SU-DHL-6 (cell line): ENCODE data around the gene MAGEB1.

Source experiments
- EZH2phosphoT487 ChIP-seq: fragments of 200-600 bp; sonication (generic), shearing (Covaris generic); conservative IDR thresholded peaks from 2 replicates; pipeline ENCODE4 v1.6.1; 2018; ENCODE audit warnings: mild to moderate bottlenecking, antibody characterized with exemption, low read length, moderate library complexity, mixed read lengths
- TF ChIP-seq, protein P1 (sequence below): fragments of 200-600 bp; sonication (generic); IDR thresholded peaks from one replicate; pipeline ENCODE4 v1.5.1; 2017; ENCODE audit warnings: antibody characterized with exemption, mild to moderate bottlenecking, low read length, moderate library complexity; ENCODE audit not compliant: insufficient read depth, poor library complexity, severe bottlenecking

DNA sequence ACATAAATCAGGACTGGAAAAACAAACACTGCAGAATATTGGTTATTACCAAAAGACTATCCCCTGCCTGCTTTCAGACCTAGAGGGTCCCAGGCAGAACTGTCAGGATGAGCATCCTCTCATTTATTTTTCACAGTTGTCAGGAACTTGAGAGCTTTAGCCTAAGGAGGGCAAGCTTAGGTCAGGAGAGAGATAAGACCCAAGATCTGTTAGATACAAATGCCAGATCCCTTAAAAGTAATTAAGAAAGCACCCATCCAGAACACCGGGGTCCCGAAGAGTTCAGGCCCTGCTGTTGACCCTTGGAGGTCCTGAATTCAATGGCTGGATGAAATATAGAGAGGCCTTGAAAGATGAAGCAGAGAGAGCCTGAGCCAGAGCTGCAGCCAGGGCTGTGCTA lies 22.4 kb upstream of the MAGEB1 start:
- TF ChIP-seq, protein P1, sequence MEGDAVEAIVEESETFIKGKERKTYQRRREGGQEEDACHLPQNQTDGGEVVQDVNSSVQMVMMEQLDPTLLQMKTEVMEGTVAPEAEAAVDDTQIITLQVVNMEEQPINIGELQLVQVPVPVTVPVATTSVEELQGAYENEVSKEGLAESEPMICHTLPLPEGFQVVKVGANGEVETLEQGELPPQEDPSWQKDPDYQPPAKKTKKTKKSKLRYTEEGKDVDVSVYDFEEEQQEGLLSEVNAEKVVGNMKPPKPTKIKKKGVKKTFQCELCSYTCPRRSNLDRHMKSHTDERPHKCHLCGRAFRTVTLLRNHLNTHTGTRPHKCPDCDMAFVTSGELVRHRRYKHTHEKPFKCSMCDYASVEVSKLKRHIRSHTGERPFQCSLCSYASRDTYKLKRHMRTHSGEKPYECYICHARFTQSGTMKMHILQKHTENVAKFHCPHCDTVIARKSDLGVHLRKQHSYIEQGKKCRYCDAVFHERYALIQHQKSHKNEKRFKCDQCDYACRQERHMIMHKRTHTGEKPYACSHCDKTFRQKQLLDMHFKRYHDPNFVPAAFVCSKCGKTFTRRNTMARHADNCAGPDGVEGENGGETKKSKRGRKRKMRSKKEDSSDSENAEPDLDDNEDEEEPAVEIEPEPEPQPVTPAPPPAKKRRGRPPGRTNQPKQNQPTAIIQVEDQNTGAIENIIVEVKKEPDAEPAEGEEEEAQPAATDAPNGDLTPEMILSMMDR = no peak
- TF ChIP-seq EZH2phosphoT487 = no peak
